ENCODE results near the gene DIS3L2.

Gene DIS3L2

DNA sequence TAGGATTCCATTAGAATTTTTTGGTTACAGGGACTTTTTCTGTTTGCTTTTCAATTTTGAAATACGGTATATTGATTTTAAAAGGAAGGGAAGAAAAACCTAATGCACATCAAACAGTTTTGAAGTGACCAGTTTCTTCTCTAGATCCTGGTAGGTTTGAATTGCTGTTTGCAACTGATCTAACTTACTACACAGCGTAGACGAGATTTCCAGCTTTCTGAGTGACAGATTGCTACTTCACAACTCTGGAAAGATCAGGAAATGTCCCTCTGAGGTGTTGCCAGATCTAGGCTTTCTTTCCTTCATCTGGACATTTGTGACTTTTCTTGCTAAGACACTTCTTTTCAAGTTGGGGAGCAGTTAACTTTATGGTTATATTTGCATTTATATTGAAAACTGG is 112.2 kb downstream of the DIS3L2 start:
- no peak for DNase-seq (ENCODE audit: low read depth)
- H3K4me3 ChIP-seq (ENCODE audit: low read depth, low read length), result no peak overlapping the region
- TF ChIP-seq, protein P1, sequence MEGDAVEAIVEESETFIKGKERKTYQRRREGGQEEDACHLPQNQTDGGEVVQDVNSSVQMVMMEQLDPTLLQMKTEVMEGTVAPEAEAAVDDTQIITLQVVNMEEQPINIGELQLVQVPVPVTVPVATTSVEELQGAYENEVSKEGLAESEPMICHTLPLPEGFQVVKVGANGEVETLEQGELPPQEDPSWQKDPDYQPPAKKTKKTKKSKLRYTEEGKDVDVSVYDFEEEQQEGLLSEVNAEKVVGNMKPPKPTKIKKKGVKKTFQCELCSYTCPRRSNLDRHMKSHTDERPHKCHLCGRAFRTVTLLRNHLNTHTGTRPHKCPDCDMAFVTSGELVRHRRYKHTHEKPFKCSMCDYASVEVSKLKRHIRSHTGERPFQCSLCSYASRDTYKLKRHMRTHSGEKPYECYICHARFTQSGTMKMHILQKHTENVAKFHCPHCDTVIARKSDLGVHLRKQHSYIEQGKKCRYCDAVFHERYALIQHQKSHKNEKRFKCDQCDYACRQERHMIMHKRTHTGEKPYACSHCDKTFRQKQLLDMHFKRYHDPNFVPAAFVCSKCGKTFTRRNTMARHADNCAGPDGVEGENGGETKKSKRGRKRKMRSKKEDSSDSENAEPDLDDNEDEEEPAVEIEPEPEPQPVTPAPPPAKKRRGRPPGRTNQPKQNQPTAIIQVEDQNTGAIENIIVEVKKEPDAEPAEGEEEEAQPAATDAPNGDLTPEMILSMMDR (conservative IDR thresholded peaks at IDR 0.05; ENCODE audit: low read depth, low read length), result no peak

GRCh38 chr2:232075080-232075479 is 113.6 kb downstream of the DIS3L2 start:
- peak; percentile 24 for DNase-seq (ENCODE audit: low read depth)
- TF ChIP-seq, protein P1 (conservative IDR thresholded peaks at IDR 0.05; ENCODE audit: low read depth, low read length), result no peak
- no peak overlapping the region for H3K4me3 ChIP-seq (ENCODE audit: low read depth, low read length)

GRCh38 chr2:232075859-232076258 is 114.3 kb downstream of the DIS3L2 start:
- no peak overlapping the region for H3K4me3 ChIP-seq (ENCODE audit: low read depth, low read length)
- TF ChIP-seq, protein P1 (conservative IDR thresholded peaks at IDR 0.05; ENCODE audit: low read depth, low read length), result no peak
- DNase-seq (ENCODE audit: low read depth), result no peak

- TF ChIP-seq, protein P1 (conservative IDR thresholded peaks at IDR 0.05; ENCODE audit: low read depth, low read length), result no peak
- no peak overlapping the region for H3K4me3 ChIP-seq (ENCODE audit: low read depth, low read length)
- no peak for DNase-seq (ENCODE audit: low read depth)
Measured at GRCh38 chr2:232076272-232076671, 114.8 kb downstream of the DIS3L2 start.

DNA sequence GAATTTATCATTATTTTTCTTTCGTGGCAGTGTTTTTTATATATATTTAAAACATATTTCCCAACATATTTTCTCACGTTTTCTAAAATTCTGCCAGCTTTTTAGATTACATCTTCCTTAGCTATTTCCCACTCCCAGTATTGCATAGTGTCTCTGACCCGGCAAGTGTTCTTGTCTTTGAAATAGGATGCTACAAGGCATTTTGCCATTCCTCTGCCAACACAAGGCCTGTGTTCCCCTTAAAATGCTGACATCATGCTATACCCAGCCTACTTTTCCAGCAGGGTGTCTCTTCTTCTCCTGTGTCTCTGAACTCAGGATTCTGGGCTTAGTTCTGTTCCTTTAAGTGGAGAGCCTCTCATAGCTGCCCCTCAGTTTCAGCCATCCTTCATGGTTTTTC is 115.2 kb downstream of the DIS3L2 start:
- peak; percentile 51 for DNase-seq (ENCODE audit: low read depth)
- H3K4me3 ChIP-seq (ENCODE audit: low read depth, low read length), result no peak overlapping the region
- TF ChIP-seq, protein P1 (conservative IDR thresholded peaks at IDR 0.05; ENCODE audit: low read depth, low read length), result no peak

DNA sequence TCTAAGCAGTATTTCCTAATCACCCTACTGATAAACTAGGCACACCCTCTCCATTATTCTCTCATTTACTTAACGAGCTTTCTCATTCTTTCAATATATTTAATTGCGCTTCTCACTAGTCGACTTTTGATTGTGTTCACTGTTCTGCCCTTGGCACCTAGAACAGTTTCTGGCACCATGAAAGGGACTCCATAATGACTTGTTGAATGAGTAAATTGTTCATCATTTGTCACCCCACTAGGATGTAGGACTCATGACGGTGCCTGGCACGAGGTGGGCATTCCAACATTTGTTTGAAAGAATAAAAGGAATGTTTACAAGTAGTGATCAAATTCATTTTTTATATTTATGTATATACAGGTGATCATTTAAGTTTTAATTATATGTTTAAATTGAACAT is 123.7 kb downstream of the DIS3L2 start:
- TF ChIP-seq, protein P1 (conservative IDR thresholded peaks at IDR 0.05; ENCODE audit: low read depth, low read length), result no peak
- no peak for DNase-seq (ENCODE audit: low read depth)
- H3K4me3 ChIP-seq (ENCODE audit: low read depth, low read length), result no peak overlapping the region

DNA sequence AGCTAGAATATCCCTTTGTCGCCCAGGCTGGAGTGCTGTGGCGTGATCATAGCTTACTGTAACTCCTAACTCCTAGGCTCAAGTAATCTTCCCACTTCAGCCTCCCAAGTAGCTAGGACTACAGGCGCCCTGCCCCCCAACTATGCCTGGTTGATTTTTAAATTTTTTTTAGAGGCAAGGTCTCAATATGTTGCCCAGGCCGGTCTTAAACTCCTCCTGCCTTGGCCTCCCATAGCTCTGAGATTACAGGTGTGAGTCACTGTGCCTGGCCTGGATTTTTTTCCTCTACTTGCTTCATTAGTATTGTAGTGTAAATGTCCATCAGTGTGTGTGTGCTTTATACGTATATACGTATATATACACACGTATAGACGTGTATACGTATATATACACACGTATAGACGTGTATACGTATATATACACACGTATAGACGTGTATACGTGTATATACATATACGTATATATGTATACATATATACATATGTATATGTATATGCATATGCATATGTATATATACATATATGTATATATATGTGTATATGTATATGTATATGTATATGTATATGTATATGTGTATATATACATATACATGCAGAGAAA is 124.4 kb downstream of the DIS3L2 start:
- TF ChIP-seq, protein P1 (conservative IDR thresholded peaks at IDR 0.05; ENCODE audit: low read depth, low read length), result no peak
- DNase-seq (ENCODE audit: low read depth), result peak; percentile 19
- no peak overlapping the region for H3K4me3 ChIP-seq (ENCODE audit: low read depth, low read length)

Measured in choroid plexus epithelial cell (primary cell).